K562 (cell line): ENCODE measurements around the gene WASHC4. TPM values are rescaled to one million over a fixed set of nuclear protein-coding genes. Genes with fewer than 3 reads are reported as not detected.

Experiments
- ATAC-seq: fragments of 200-7000 bp; cut with Tn5 transposase; 3 replicates; pipeline ENCODE4 v1.9.1; 2020; ENCODE audit warnings: moderate library complexity
- BruUV-seq: library from RNA; stranded (reverse); fragments of 400-500 nt; replicated peaks from 2 replicates; lab custom pipeline; 2021; lab: Mats Ljungman, UMichigan
- CTCF ChIA-PET: fragments of 300-600 bp; formaldehyde crosslinking; extraction: SDS; loops from one replicate; lab custom pipeline; 2021; ENCODE audit warnings: low intra/inter-chr PET ratio; lab: Yijun Ruan, JAX
- POLR2A ChIA-PET: fragments of 300-600, 350-650 bp; sonication (Branson Sonifier 250); formaldehyde crosslinking; extraction: SDS; loops from one replicate; lab custom pipeline; 2021; ENCODE audit warnings: antibody characterized with exemption, inconsistent platforms; lab: Yijun Ruan, JAX
- DNase-seq, 4 experiments: peaks; one replicate each; pipeline versions ENCODE4 v3.0.0 to v3.0.0-alpha.2; 2011 to 2018; ENCODE audit warnings: low spot score in 3 of 4, mixed read lengths in 3 of 4; ENCODE audit errors: extremely low read depth in 1 of 4
- FAIRE-seq: peaks from 2 replicates; lab custom pipeline; 2011; peaks lifted over from hg19 to GRCh38; lab: Jason Lieb, UNC
- H2AFZ ChIP-seq: 2 replicates; pipeline ENCODE4 v1.6.0; 2011; ENCODE audit warnings: low read depth, low read length, control low read depth, inconsistent platforms
- H3K27ac ChIP-seq: fragments of 200-600 bp; 3 replicates; pipeline ENCODE4 v1.8.0; 2011; ENCODE audit warnings: low read depth, mild to moderate bottlenecking, control low read depth, inconsistent platforms, low read length, moderate library complexity, mixed read lengths; ENCODE audit errors: extremely low read depth
- H3K27me3 ChIP-seq, 2 experiments: fragments of 300-600 bp in 1 of 2; 2 replicates in 1 of 2; 3 replicates in 1 of 2; pipeline versions ENCODE4 v1.6.0 to v1.8.0; 2011; ENCODE audit warnings: inconsistent platforms in 2 of 2, low read length in 2 of 2, mild to moderate bottlenecking in 1 of 2, mixed read lengths in 1 of 2, moderate library complexity in 1 of 2; ENCODE audit not compliant: control insufficient read depth in 2 of 2, insufficient read depth in 2 of 2
- H3K36me3 ChIP-seq: fragments of 300-600 bp; 3 replicates; pipeline ENCODE4 v1.8.0; 2011; ENCODE audit warnings: mild to moderate bottlenecking, low read length, inconsistent platforms; ENCODE audit not compliant: control insufficient read depth, insufficient read depth
- H3K4me1 ChIP-seq, 2 experiments: fragments of 200-600 bp in 1 of 2; replicated peaks in 1 of 2; 2 replicates in 1 of 2; 3 replicates in 1 of 2; pipeline versions ENCODE4 v1.5.1 to v1.8.0; 2011; ENCODE audit warnings: inconsistent platforms in 2 of 2, low read length in 2 of 2, mild to moderate bottlenecking in 1 of 2, mixed read lengths in 1 of 2, moderate library complexity in 1 of 2; ENCODE audit not compliant: control insufficient read depth in 2 of 2, insufficient read depth in 2 of 2
- H3K4me2 ChIP-seq: 2 replicates; pipeline ENCODE4 v1.6.1; 2011; ENCODE audit warnings: low read length, control low read depth, inconsistent platforms, mixed read lengths; ENCODE audit not compliant: insufficient read depth
- H3K4me3 ChIP-seq: fragments of 200-600 bp; sonication (generic), shearing (Covaris generic); 2 replicates; pipeline ENCODE4 v1.5.1; 2016; ENCODE audit warnings: control low read depth, inconsistent platforms
- H3K79me2 ChIP-seq: fragments of 200-600 bp; 3 replicates; pipeline ENCODE4 v1.8.0; 2011; ENCODE audit warnings: low read length, inconsistent platforms; ENCODE audit not compliant: control insufficient read depth, insufficient read depth
- H3K9ac ChIP-seq, 2 experiments: 2 replicates each; pipeline versions ENCODE4 v1.6.0 to v1.6.1; 2011; ENCODE audit warnings: low read depth in 2 of 2, low read length in 2 of 2, control low read depth in 1 of 2, inconsistent platforms in 1 of 2, mild to moderate bottlenecking in 1 of 2, mixed read lengths in 1 of 2; ENCODE audit not compliant: insufficient read depth in 1 of 2
- H3K9me1 ChIP-seq: one replicate; pipeline ENCODE4 v1.6.0; 2011; ENCODE audit warnings: inconsistent platforms, mild to moderate bottlenecking, low read length, moderate library complexity; ENCODE audit not compliant: control insufficient read depth, insufficient read depth
- H3K9me3 ChIP-seq: replicated peaks from 2 replicates; pipeline ENCODE4 v1.5.1; 2011; ENCODE audit warnings: low read depth, low read length, inconsistent platforms; ENCODE audit not compliant: control insufficient read depth, insufficient read depth
- H4K20me1 ChIP-seq: replicated peaks from 2 replicates; pipeline ENCODE4 v1.6.1; 2011; ENCODE audit warnings: low read length, inconsistent platforms, mixed read lengths; ENCODE audit not compliant: control insufficient read depth, insufficient read depth
- ERF ChIP-seq: fragments of 450-650 bp; formaldehyde crosslinking; IDR thresholded peaks from 2 replicates; pipeline ENCODE4 v1.4.0; 2020; ENCODE audit warnings: mild to moderate bottlenecking, mixed read lengths
- FOXK1 ChIP-seq: sonication (generic); formaldehyde crosslinking; IDR thresholded peaks from 2 replicates; pipeline ENCODE4 v1.8.0; 2022; ENCODE audit warnings: missing genetic modification reagents, mild to moderate bottlenecking, borderline replicate concordance
- FOXK2 ChIP-seq, 2 experiments: fragments of 450-650 bp; IDR thresholded peaks in 1 of 2; conservative IDR thresholded peaks in 1 of 2; 2 replicates each; pipeline ENCODE4 v1.6.1; 2016; ENCODE audit warnings: low read depth in 2 of 2, mild to moderate bottlenecking in 1 of 2
- HSF4 ChIP-seq: fragments of 250-450 bp; sonication (Bioruptor Pico); IDR thresholded peaks from 2 replicates; pipeline ENCODE4 v2.1.2; 2022; ENCODE audit warnings: mild to moderate bottlenecking, moderate library complexity, borderline replicate concordance
- NCOA2 ChIP-seq, 2 experiments: fragments of 450-650 bp; IDR thresholded peaks; 2 replicates each; pipeline ENCODE4 v1.6.1; 2018; ENCODE audit warnings: mild to moderate bottlenecking in 2 of 2, moderate library complexity in 1 of 2; ENCODE audit not compliant: partially characterized antibody in 2 of 2
- NFIC ChIP-seq: fragments of 450-650 bp; IDR thresholded peaks from 2 replicates; pipeline ENCODE4 v1.6.1; 2017; ENCODE audit warnings: mild to moderate bottlenecking, inconsistent platforms
- NUFIP1 ChIP-seq: fragments of 450-650 bp; IDR thresholded peaks from 2 replicates; pipeline ENCODE4 v1.6.1; 2018; ENCODE audit not compliant: partially characterized antibody
- PHF8 ChIP-seq: fragments of 200-600 bp; sonication (generic); IDR thresholded peaks from 2 replicates; pipeline ENCODE4 v1.6.1; 2012; ENCODE audit warnings: mixed run types, mild to moderate bottlenecking, inconsistent platforms, low read length, moderate library complexity, borderline replicate concordance
- PPARD ChIP-seq: fragments of 250-450 bp; sonication (Bioruptor Pico); IDR thresholded peaks from 2 replicates; pipeline ENCODE4 v1.8.0; 2022; ENCODE audit warnings: inconsistent platforms, mild to moderate bottlenecking, moderate library complexity
- SMAD4 ChIP-seq: fragments of 250-450 bp; sonication (Bioruptor Pico); conservative IDR thresholded peaks from 2 replicates; pipeline ENCODE4 v1.8.0; 2021; ENCODE audit warnings: inconsistent platforms, mild to moderate bottlenecking, moderate library complexity
- TAF7 ChIP-seq: fragments of 450-650 bp; IDR thresholded peaks from 2 replicates; pipeline ENCODE4 v1.6.1; 2016; ENCODE audit warnings: missing genetic modification characterization, missing compliant biosample characterization
- ZSCAN32 ChIP-seq: fragments of 450-650 bp; formaldehyde crosslinking; IDR thresholded peaks from 2 replicates; pipeline ENCODE4 v1.4.0; 2020; ENCODE audit warnings: mild to moderate bottlenecking, moderate library complexity
- WGBS: fragments of 100-300 bp; shearing (Covaris generic); methylation state at CpG from one replicate; pipeline ENCODE4 v1.1.6; 2016; ENCODE audit warnings: low coverage, mixed read lengths; ENCODE audit not compliant: insufficient coverage; ENCODE audit errors: missing lambda C conversion rate; 5-methylcytosine and 5-hydroxymethylcytosine counted together
- in situ Hi-C: fragments of 300-500 bp; cut with MboI; formaldehyde crosslinking; loops from 4 replicates; pipeline ENCODE4 v1.15.0; 2018; ENCODE audit warnings: inconsistent platforms, mixed read lengths
- intact Hi-C: fragments of 100-400 bp; cut with micrococcal nuclease; formaldehyde crosslinking; loops from 2 replicates; pipeline ENCODE4 v1.14.2; 2022
- polyA plus RNA-seq, 8 experiments: library from polyadenylated mRNA; depleted of rRNA in 4 of 8; stranded (reverse) in 5 of 8; unstranded in 3 of 8; fragments of >200 nt; fragmentation: Nextera tagmentation in 2 of 8; fragmentation: Illumina TruSeq in 1 of 8; extraction: Ambion mirVana in 2 of 8; extraction: Trizol in 1 of 8; gene quantifications; 2 replicates each; pipeline versions ENCODE4 v1.2.1 to v1.2.3, GENCODE V29; 2011 to 2014; ENCODE audit warnings: inconsistent platforms in 1 of 8, missing spikeins in 1 of 8
- total RNA-seq, 7 experiments: library from RNA; depleted of rRNA in 6 of 7; stranded (reverse); fragments of >200 nt in 6 of 7; fragmentation: Illumina TruSeq in 2 of 7; extraction: Trizol in 2 of 7; gene quantifications; 2 replicates each; pipeline versions ENCODE4 v1.2.1 to v1.2.3, GENCODE V29; 2011 to 2021; ENCODE audit warnings: low replicate concordance in 1 of 7
- TF ChIP-seq, protein P1 (sequence below), 2 experiments: fragments of 450-650 bp; IDR thresholded peaks; 2 replicates each; pipeline ENCODE4 v1.6.1; 2016
- TF ChIP-seq, protein P2 (sequence below), 2 experiments: fragments of 450-650 bp; formaldehyde crosslinking in 1 of 2; IDR thresholded peaks; 2 replicates each; pipeline versions ENCODE4 v1.4.0 to v1.6.1; 2014 to 2020; ENCODE audit warnings: mild to moderate bottlenecking in 2 of 2, borderline replicate concordance in 1 of 2, low read depth in 1 of 2

Gene WASHC4
- total and polyA plus RNA-seq, 9 of the 15 experiments (the other 6 are each of a cell fraction or from before 2014, with no cell fraction given), result 12.5 to 38.5 (median 21.3) TPM

DNA sequence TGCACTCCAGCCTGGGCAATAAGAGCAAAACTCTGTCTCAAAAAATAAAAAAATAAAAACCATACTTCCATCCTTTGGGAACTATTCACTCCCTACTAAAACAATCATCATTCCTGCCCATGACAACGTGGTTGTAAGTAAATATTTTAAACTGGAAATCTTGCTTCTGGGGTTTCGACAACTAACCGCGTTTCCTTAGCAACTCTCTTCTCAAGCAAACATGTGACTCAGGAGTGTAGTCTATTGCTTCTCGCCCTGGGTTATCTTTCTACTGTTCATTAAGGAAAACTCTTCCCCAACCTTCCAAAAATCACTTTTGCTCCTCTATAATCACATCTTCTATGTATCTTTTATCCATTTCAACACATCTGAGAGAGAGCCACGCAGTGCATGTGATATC is 106.6 kb downstream of the WASHC4 start:
- H3K4me3 ChIP-seq, result no peak overlapping the region
- no peak for TF ChIP-seq NCOA2 (IDR thresholded peaks at IDR 0.05; ENCODE audit: partially characterized antibody in 2 of 2)
- TF ChIP-seq SMAD4 (CRISPR knock-in tag), result no peak
- TF ChIP-seq ERF (CRISPR knock-in tag), result no peak
- TF ChIP-seq TAF7 (tag), result no peak
- no peak for TF ChIP-seq FOXK1 (CRISPR knock-in tag)
- no peak for TF ChIP-seq ZSCAN32 (CRISPR knock-in tag)
- no peak for TF ChIP-seq NUFIP1
- TF ChIP-seq PPARD (CRISPR knock-in tag), result no peak
- TF ChIP-seq, protein P1, sequence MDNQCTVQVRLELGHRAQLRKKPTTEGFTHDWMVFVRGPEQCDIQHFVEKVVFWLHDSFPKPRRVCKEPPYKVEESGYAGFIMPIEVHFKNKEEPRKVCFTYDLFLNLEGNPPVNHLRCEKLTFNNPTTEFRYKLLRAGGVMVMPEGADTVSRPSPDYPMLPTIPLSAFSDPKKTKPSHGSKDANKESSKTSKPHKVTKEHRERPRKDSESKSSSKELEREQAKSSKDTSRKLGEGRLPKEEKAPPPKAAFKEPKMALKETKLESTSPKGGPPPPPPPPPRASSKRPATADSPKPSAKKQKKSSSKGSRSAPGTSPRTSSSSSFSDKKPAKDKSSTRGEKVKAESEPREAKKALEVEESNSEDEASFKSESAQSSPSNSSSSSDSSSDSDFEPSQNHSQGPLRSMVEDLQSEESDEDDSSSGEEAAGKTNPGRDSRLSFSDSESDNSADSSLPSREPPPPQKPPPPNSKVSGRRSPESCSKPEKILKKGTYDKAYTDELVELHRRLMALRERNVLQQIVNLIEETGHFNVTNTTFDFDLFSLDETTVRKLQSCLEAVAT (IDR thresholded peaks at IDR 0.05), result no peak
- no peak for TF ChIP-seq FOXK2 (conservative IDR thresholded peaks at IDR 0.05 in 1 of 2, IDR thresholded peaks at IDR 0.05 in 1 of 2; ENCODE audit: low read depth in 2 of 2)
- TF ChIP-seq, protein P2, sequence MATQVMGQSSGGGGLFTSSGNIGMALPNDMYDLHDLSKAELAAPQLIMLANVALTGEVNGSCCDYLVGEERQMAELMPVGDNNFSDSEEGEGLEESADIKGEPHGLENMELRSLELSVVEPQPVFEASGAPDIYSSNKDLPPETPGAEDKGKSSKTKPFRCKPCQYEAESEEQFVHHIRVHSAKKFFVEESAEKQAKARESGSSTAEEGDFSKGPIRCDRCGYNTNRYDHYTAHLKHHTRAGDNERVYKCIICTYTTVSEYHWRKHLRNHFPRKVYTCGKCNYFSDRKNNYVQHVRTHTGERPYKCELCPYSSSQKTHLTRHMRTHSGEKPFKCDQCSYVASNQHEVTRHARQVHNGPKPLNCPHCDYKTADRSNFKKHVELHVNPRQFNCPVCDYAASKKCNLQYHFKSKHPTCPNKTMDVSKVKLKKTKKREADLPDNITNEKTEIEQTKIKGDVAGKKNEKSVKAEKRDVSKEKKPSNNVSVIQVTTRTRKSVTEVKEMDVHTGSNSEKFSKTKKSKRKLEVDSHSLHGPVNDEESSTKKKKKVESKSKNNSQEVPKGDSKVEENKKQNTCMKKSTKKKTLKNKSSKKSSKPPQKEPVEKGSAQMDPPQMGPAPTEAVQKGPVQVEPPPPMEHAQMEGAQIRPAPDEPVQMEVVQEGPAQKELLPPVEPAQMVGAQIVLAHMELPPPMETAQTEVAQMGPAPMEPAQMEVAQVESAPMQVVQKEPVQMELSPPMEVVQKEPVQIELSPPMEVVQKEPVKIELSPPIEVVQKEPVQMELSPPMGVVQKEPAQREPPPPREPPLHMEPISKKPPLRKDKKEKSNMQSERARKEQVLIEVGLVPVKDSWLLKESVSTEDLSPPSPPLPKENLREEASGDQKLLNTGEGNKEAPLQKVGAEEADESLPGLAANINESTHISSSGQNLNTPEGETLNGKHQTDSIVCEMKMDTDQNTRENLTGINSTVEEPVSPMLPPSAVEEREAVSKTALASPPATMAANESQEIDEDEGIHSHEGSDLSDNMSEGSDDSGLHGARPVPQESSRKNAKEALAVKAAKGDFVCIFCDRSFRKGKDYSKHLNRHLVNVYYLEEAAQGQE (IDR thresholded peaks at IDR 0.05; ENCODE audit: borderline replicate concordance), result no peak
- TF ChIP-seq, protein P2 (CRISPR knock-in tag; IDR thresholded peaks at IDR 0.05; ENCODE audit: low read depth), result no peak
- TF ChIP-seq PHF8, result no peak
- TF ChIP-seq NFIC, result no peak
- TF ChIP-seq HSF4 (CRISPR knock-in tag), result no peak

More for the DNA sequence above, 106.6 kb downstream of the WASHC4 start:
- no peak for DNase-seq
- Histone ChIP-seq H3K27ac (no peak overlapping the region), H4K20me1 (no peaks in the 10 kb centered on the region), H2AFZ (no peak overlapping the region), H3K4me2 (no peak overlapping the region), H3K9ac (no peak overlapping the region), H3K9me1 (no peaks in the 10 kb centered on the region), H3K4me1 (no peaks in the 10 kb centered on the region), H3K27me3 (no peaks in the 10 kb centered on the region), H3K79me2 (no peaks in the 10 kb centered on the region), H3K36me3 (peaks cover 3% of the 10 kb centered on the region; the same call in 1 of the 3 replicates), H3K9me3 (no peaks in the 10 kb centered on the region)
- intact Hi-C loops, result no loop called here
- no TSS peak for BruUV-seq
- ChIA-PET POLR2A (interaction anchor here (1.0 kb wide), 1 partner anchor 39 kb away, joined by 3 read pairs; no protein-coding TSS in a partner anchor), CTCF (no interaction called here)
- FAIRE-seq, result no peak
- no peak for ATAC-seq
- 71% methylated on average over 6 of the region's 6 CpGs for WGBS
- in situ Hi-C loops, result no loop called here
